ENCODE data around the gene NTN3.
A peak's percentile ranks its signal among the peaks of the same experiment; 100 is the strongest.
"Not testable (repeated sequence)": the region's sequence is repeated elsewhere in the genome, so short reads cannot be mapped to it uniquely, and the experiment has no call there.

NTN3 gene

DNA sequence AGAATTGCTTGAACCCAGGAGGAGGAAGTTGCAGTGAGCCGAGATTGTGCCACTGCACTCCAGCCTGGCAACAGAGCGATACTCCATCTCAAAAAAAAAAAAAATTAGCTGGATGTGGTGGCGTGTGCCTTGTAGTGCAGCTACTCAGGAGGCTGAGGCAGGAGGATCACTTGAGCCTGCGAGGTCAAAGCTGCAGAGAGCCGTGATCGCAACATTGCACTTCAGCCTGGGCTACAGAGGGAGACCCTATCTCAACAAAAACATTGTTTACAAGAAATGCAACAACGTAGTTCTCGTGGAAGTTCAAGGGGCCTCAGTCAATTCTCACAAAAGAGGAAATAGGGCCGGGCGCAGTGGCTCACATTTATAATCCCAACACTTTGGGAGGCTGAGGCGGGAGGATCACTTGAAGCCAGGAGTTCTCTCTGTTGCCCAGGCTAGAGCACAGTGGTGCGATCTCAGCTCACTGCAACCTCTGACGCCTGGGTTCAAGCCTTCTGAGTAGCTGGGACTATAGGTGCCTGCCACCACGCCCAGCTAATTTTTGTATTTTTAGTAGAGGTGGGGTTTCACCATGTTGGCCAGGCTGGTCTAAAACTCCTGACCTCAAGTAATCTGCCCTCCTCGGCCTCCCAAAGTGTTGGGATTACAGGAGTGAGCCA is 29.8 kb upstream of the NTN3 start:
- DNase-seq: not testable (repeated sequence)

GRCh38 chr16:2443555-2443954 is 27.5 kb upstream of the NTN3 start:
- no peak for DNase-seq

GRCh38 chr16:2447920-2448583 is 23.0 kb upstream of the NTN3 start:
- DNase-seq: no peak

DNA sequence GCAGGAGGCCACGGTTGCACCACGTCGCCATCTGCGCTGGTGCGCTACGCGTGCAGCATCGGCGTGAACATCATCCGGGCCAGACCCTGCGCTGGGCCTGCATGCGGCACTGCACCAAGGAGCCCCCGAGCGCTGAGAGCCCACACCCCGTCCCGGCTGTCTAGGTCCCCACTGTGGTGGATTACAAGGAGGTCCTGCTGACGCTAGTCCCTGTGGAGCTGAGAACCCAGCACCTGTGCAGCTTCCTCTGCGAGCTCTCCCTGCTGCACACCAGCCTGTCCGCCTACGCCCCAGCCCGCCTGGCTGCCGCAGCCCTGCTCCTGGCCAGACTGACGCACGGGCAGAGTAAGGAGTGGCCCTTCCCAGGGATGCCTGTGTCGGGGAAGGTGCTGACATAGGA is 22.0 kb upstream of the NTN3 start:
- DNase-seq: no peak

DNA sequence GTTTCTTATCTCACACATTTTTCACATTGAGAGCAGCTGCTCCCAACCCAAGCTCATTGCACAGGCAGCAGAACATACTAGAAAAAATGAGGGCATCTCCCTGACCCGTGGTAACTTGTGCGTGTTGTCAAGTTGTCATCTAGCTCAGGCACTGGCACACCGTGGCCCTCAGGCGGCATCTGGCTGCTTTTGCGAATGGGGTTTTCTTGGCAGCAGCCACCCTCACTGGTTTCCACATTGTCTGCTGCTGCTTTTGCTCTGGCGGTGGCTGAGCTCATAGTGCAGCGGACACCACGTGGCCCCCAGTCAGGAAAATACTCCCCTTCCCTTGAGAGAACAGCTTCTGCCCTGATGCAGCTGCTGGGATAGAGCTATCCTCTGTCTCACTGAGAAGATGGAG is 20.6 kb upstream of the NTN3 start:
- no peak for DNase-seq

DNA sequence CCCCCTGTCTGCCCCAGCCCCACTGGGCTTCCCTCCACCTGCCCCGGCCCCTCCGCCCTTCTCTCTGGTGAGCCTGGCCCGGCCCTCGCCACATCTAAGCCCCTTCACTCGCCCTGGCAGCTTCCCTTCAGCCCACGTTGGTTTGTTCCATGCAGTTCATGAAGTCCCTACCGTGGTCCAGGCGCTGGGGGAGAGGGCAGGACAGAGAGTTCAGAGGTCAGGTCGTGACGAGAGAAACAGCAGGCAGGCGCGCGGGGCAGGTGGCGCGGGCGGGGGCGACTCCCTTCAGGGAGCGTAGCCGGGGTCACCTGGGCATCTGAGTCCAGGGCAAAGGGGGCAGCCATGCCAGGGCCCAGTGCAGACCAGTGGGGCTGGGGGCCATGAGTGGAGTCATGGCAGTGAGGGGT is 20.1 kb upstream of the NTN3 start:
- no peak for DNase-seq

- no peak for DNase-seq
Observed at GRCh38 chr16:2451851-2452320, 19.2 kb upstream of the NTN3 start.

DNA sequence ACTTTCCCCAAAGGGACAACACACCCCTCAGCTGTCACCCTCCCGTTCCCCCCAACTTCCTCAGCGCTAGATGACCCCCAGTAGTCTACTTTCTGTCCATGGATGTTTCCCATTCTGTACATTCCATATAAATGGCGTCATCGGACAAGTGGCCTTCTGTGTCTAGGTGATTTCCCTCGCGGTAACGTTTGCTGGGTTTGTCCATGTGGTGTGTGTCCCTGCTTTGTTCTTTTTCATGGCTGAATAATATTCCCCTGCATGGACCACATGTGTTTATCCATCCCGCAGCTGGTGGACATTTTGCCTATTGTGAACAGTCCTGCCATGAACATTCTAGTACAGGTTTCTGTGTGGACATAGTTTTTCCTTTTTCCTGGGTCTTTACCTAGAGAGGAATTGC is 18.4 kb upstream of the NTN3 start:
- DNase-seq: no peak

DNA sequence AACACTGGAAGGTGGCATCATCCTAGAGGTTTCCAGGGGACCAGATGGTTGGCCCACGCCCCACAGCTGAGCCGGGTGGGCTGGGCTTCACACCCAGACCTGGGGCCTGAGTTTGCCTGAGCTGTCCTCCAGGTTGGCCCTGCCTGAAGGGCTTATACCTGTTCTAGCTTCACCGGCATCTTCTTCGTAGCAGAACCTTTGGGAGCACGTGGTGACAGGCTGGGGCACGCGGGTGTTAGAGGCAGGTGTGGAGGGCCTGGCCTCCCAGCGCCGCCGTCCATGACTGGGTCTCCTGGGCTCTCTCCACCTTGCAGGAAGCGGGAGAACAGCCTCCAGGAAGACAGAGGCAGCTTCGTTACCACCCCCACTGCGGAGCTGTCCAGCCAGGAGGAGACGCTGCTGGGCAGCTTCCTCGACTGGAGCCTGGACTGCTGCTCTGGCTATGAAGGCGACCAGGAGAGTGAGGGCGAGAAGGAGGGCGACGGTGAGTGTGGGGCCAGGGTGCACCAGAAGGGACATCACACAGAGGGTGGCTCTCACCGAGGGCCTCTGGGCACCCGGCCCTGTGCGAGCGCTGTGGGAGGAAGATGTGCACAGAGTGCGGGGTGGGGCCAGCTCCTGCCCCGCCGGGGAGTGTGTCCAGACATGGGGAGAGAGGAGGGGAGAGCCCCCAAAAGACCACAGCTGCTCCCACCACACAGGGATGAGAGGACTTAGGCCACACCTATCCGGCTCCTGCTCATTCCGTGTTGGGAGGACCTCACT is 15.8 kb upstream of the NTN3 start:
- DNase-seq: no peak

GRCh38 chr16:2456551-2457153 is 14.4 kb upstream of the NTN3 start:
- no peak for DNase-seq

GRCh38 chr16:2457267-2457666 is 13.8 kb upstream of the NTN3 start:
- DNase-seq: no peak

DNA sequence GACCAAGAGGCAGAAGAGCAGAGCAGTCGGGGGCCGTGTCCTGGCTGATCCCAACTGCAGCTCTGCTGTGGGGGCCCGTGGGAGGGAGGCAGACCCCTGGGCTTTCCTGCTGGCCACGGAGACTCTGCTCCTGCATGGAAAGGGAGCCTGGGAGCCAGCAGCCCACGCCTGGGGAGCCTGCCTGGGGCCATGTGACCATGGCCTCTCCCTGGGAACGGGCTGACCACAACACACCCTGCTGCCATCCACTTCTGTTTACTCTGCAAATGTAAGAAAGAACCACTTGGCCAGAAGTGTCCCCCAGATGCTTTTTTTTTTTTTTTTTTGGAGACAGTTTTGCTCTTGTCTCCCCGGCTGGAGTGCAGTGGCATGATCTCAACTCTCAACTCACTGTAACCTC is 13.2 kb upstream of the NTN3 start:
- DNase-seq: no peak

DNA sequence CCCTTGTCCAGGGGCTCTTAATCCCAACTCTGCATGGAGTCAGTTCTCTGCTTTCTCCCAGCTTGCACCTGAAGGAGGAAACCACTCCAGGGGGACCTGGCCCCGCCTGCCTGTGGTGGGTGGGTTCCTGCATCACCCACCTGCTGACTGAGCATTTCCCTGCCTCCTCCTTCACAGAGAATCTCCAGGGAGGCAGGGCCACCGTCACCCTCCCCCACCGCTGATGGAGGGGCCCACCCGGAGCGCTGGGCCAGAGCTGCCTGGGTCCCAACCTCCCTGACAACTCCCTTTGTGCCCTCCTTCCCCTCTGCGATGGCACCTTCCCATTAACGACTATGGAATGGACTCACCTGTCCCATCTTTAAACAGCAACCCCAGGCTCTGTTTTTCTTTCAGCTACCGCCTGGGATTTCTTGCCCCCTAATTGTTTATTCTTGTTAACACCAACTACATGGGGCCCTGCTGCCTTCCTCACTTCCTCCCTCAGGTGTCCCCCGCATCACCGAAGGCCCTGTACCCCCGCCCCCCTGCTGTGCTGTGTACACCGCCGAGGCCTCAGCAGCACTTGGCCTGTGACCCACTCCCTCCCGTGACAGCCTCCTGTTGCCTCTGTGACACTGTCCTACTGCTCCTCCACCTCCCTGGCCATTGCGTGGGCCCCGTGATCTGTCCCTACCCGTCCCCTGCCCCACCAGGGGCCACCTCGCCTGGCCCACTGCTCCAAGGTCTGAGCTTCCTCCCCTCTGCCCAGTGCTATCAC is 12.0 kb upstream of the NTN3 start:
- DNase-seq: no peak

DNA sequence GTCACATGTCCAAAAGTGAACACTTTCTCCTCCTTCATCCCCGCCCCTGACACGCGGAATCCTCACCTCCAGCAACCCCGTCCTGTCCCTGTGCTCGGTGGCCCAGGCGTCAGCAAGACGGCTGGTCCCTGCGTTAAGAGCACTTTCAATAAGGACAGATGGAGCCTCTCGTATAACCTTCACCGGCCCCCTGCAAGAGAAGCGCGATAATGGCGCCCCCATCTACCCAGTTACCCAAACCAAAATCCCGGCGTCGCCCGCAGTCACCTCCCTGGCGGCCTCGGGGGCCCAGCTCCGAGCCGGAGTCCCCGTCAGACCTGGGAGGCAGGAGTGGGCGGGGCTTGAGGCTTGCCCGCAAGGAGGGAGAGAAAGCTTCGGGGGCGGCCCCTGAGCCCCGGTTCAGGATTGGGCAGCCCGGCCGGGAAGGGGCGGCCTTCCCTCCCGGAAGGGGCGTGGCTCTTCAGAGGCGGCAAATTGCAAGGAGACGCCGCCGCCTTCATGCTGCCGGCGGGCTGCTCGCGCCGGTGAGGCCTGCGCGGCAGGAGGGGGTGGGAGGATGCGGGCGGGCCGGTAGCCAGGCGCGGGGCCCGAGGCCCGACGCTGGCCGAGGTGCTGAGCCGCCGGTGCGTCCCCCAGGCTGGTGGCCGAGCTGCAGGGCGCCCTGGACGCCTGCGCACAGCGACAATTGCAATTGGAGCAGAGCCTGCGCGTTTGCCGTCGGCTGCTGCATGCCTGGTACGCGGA is 11.3 kb upstream of the NTN3 start, which contains the start of gene TEDC2:
TEDC2 (plus strand) TSS at position 463 of the 744 bp plus-strand sequence; CDS start at position 499, 36 bp downstream.
- peak; percentile 97 for DNase-seq

DNA sequence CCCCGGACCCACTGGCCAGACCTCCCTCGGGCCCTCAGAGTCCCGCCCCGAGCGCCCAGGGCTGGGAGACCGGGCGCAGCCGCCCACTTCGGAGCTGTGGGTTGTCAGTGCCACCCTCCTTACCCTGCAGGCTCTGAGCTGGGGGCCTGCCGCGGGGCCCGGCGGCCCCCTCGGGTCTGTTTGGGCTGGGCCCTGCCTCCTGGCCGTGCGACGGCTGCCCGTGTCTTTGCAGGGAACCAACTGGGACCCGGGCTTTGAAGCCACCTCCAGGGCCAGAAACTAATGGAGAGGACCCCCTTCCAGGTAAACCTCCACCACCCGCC is 10.7 kb upstream of the NTN3 start:
- no peak for DNase-seq

DNA sequence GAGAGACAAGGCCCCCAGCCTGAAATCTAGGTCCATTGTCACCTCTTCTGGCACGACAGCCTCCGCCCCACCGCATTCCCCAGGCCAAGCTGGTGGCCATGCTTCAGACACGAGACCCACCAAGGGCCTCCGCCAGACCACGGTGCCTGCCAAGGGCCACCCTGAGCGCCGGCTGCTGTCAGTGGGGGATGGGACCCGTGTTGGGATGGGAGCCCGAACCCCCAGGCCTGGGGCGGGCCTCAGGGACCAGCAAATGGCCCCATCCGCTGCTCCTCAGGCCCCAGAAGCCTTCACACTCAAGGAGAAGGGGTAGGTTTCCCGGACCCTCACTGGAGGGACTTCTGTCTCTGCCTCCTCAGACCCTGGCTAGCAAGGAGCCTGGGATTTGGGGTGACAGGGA is 10.2 kb upstream of the NTN3 start:
- no peak for DNase-seq

DNA sequence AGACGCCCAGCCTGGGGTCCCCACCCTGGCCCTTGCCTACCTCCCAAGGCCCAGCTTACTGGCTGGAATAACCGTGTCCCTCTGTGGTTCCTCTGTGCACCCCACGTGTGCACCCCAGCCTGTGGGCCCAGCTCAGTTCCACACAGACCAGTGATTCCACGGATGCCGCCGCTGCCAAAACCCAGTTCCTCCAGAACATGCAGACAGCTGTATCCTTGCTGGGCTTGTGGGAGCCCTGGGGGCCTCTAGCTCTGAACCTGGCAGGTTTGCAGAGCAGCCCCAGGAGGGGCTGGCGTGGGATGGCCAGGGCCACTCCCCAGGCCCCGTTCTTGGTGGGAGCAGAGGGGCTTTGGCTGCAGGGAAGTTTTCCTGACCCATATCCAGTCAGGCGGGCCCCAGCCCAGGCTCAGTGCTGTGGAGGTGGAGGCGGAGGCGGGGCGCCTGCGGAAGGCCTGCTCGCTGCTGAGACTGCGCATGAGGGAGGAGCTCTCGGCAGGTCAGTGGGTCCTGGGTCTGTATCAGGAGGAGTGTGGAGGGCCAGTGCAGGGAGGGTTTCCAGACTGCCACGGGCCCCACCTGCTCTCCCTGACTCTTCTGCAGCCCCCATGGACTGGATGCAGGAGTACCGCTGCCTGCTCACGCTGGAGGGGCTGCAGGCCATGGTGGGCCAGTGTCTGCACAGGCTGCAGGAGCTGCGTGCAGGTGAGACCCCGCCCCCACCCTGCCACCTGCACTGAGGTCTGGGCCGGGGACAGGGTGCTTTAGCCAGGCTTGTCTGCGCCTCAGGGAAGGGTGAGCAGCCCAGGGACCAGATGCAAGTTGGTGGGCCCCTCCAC is 8.8 kb upstream of the NTN3 start:
- no peak for DNase-seq

GRCh38 chr16:2464333-2464732 is 6.8 kb upstream of the NTN3 start:
- no peak for DNase-seq

- DNase-seq: no peak
Observed at GRCh38 chr16:2465653-2466415, 5.3 kb upstream of the NTN3 start.
